ENCODE measurements around the gene FYCO1.

Gene FYCO1

GRCh38 chr3:45990181-45990580 lies 5.4 kb downstream of the FYCO1 start:
- Histone ChIP-seq H3K4me3 (replicated peaks; ENCODE audit: low read depth, low read length) (no peak overlapping the region), H3K36me3 (ENCODE audit: control insufficient read depth, insufficient read depth, low read length) (no peaks in the 10 kb centered on the region), H3K27me3 (replicated peaks; ENCODE audit: control insufficient read depth, insufficient read depth, low read length) (no peaks in the 10 kb centered on the region)
- TF ChIP-seq, protein P1, sequence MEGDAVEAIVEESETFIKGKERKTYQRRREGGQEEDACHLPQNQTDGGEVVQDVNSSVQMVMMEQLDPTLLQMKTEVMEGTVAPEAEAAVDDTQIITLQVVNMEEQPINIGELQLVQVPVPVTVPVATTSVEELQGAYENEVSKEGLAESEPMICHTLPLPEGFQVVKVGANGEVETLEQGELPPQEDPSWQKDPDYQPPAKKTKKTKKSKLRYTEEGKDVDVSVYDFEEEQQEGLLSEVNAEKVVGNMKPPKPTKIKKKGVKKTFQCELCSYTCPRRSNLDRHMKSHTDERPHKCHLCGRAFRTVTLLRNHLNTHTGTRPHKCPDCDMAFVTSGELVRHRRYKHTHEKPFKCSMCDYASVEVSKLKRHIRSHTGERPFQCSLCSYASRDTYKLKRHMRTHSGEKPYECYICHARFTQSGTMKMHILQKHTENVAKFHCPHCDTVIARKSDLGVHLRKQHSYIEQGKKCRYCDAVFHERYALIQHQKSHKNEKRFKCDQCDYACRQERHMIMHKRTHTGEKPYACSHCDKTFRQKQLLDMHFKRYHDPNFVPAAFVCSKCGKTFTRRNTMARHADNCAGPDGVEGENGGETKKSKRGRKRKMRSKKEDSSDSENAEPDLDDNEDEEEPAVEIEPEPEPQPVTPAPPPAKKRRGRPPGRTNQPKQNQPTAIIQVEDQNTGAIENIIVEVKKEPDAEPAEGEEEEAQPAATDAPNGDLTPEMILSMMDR (IDR thresholded peaks at IDR 0.05; ENCODE audit: insufficient read depth, low read length, poor library complexity, severe bottlenecking): no peak
- DNase-seq (ENCODE audit: extremely low read depth, insufficient read length): no peak

DNA sequence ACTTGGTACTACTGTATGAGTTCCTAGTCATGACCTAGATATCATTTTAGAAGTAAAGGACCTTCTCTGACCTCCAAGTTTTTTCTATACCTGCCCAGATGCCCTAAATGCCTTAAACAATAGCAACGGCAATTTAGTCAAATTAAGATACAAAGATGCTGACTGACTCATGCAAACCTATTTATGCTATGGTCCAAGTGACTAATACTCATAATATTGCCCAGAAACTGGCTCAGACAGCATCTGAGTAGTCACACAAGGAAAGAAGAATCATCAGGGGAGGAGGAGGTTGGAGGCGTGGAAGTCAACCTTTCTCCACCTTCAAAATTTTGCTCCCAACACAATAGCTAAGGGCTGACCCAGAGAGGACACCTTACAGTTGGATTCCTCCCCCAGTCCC lies 6.8 kb downstream of the FYCO1 start:
- DNase-seq (ENCODE audit: extremely low read depth, insufficient read length): no peak
- H3K27me3 ChIP-seq (replicated peaks; ENCODE audit: control insufficient read depth, insufficient read depth, low read length): no peaks in the 10 kb centered on the region
- peaks cover 5% of the 10 kb centered on the region for H3K36me3 ChIP-seq (ENCODE audit: control insufficient read depth, insufficient read depth, low read length)
- H3K4me3 ChIP-seq (replicated peaks; ENCODE audit: low read depth, low read length): no peak overlapping the region
- TF ChIP-seq, protein P1 (IDR thresholded peaks at IDR 0.05; ENCODE audit: insufficient read depth, low read length, poor library complexity, severe bottlenecking): no peak

GRCh38 chr3:45988362-45988761 lies 7.3 kb downstream of the FYCO1 start:
- no peaks in the 10 kb centered on the region for H3K27me3 ChIP-seq (replicated peaks; ENCODE audit: control insufficient read depth, insufficient read depth, low read length)
- H3K4me3 ChIP-seq (replicated peaks; ENCODE audit: low read depth, low read length): no peak overlapping the region
- TF ChIP-seq, protein P1 (IDR thresholded peaks at IDR 0.05; ENCODE audit: insufficient read depth, low read length, poor library complexity, severe bottlenecking): no peak
- no peak for DNase-seq (ENCODE audit: extremely low read depth, insufficient read length)
- H3K36me3 ChIP-seq (ENCODE audit: control insufficient read depth, insufficient read depth, low read length): peaks cover 5% of the 10 kb centered on the region

DNA sequence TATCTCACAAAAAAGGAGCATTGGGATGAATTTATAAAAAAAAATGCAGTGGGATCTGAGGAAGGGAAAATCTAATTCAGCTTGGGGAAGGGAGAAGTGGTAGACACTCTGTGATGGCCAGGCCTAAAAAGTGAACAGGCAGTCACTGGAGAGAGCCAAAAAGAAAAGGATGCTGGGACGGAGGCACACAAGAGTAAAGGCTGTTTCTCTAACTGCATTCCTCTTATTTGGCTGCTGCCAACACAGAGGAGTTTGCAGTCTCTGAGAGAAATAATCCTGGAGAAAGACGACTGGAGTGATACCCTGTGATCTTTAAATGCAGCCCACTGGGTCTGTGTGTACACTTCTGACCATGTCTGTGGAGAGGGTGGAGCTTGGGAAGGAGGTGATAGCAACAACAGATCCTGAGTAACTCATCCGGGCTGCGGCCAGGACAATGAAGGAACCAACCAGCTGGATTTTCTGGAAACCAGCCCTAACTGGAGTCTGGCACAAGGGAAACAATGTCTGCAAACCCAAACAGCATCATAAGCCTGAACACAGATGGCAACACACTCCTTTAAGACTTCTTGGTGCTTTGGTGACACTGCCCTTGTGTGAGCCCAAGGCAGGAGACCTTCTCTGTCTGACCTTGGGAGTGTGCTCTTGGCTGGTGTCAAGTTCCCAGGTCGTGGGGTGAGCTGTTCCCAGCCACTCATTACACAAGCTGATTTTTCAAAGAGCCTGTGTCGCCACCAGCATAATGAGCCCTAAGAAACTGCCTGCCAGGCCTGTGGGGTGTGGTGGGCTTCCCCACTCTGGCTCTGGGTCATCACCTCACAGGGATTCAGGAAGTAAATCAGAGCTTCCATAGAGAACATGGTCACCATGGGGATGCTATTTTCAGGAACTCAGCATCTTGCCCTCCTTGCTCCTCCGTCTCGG lies 8.0 kb downstream of the FYCO1 start:
- DNase-seq (ENCODE audit: extremely low read depth, insufficient read length): no peak

GRCh38 chr3:45986303-45986982 lies 9.2 kb downstream of the FYCO1 start:
- Histone ChIP-seq H3K4me3 (replicated peaks; ENCODE audit: low read depth, low read length) (no peak overlapping the region), H3K36me3 (ENCODE audit: control insufficient read depth, insufficient read depth, low read length) (peaks cover 5% of the 10 kb centered on the region), H3K27me3 (replicated peaks; ENCODE audit: control insufficient read depth, insufficient read depth, low read length) (no peaks in the 10 kb centered on the region)
- TF ChIP-seq, protein P1 (IDR thresholded peaks at IDR 0.05; ENCODE audit: insufficient read depth, low read length, poor library complexity, severe bottlenecking): no peak
- no peak for DNase-seq (ENCODE audit: extremely low read depth, insufficient read length)

More for the DNA sequence above, 8.0 kb downstream of the FYCO1 start:
- Histone ChIP-seq H3K4me3 (replicated peaks; ENCODE audit: low read depth, low read length) (no peak overlapping the region), H3K27me3 (replicated peaks; ENCODE audit: control insufficient read depth, insufficient read depth, low read length) (no peaks in the 10 kb centered on the region), H3K36me3 (ENCODE audit: control insufficient read depth, insufficient read depth, low read length) (peaks cover 5% of the 10 kb centered on the region)
- TF ChIP-seq, protein P1 (IDR thresholded peaks at IDR 0.05; ENCODE audit: insufficient read depth, low read length, poor library complexity, severe bottlenecking): no peak
